UCSD-AML1 (cell line): ENCODE measurements around the gene IGSF6.
A peak's percentile ranks its signal among the peaks of the same experiment; 100 is the strongest.
"Not testable (repeated sequence)": the region's sequence is repeated elsewhere in the genome, so short reads cannot be mapped to it uniquely, and the experiment has no call there.

ENCODE experiments used
- DNase-seq: peaks from one replicate; lab custom pipeline; 2025; ENCODE audit not compliant: unreplicated experiment; lab: John Stamatoyannopoulos, UW

Gene IGSF6

DNA sequence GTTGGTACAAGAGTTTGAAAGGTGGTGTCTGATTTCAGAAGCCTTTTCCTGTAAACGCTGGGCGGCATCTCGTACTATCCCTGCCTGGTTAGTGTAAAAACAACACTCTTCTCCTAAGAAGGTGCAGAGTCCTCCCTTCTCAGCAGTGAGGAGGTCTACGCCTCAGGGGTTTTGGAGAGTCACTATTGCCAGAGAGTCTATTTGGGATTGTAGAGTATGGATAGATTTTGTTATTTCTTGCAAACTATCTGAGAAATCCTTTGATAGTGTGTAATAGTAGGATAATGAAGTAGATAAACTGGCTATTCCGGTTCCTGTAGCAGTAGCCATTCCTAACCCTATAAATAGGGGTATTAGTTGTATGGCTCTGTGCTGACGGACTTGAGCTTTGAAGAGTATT, 21.5 kb downstream of the IGSF6 start:
- not testable (repeated sequence) for DNase-seq

DNA sequence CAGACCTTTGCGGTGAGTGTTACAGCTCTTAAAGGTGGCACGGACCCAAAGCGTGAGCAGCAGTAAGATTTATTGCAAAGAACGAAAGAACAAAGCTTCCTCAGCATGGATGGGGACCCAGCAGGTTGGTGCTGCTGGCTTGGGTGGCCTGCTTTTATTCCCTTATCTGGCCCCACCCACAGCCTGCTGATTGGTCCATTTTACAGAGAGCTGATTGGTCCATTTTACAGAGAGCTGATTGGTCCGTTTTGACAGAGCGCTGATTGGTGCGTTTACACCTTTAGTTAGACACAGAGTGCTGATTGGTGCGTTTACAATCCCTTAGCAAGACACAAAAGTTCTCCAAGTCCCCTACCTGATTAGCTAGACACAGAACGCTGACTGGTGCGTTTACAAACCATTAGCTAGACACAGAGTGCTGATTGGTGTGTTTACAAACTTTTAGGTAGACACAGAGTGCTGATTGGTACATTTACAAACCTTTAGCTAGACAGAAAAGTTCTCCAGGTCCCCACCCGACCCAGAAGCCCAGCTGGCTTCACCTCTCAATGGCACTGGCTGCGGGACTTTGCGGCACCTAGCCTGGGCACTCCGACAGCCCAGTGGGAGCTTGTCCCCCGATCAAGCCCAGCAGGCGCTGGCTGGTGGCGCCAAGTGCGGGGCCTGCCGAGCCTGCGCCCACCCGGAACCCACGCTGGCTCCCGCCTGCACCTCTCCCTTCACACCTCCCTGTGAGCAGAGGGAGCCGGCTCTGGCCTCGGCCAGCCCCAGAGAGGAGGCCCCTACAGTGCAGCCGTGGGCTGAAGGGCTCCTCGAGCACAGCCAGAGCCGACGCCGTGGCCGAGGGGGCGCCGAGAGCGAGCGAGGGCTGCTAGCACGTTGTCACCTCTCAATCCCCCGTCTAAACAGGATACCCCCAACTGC, 22.5 kb downstream of the IGSF6 start:
- DNase-seq, result not testable (repeated sequence)

DNA sequence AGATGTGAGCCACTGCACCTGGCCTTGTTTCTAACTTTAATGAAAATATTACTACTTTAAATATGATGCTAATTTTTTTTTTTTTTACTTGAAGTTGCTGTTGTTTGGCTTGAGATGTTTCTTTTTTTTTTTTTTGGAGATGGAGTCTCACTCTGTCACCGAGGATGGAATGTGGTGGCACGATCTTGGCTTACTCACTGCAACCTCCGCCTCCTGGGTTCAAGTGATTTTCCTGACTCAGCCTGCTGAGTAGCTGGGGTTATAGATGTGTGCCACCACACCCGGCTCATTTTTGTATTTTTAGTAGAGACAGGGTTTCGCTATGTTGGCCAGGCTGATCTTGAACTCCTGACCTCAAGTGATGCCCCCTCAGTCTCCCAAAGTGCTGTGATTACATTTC, 23.6 kb downstream of the IGSF6 start:
- DNase-seq, result no peak

DNA sequence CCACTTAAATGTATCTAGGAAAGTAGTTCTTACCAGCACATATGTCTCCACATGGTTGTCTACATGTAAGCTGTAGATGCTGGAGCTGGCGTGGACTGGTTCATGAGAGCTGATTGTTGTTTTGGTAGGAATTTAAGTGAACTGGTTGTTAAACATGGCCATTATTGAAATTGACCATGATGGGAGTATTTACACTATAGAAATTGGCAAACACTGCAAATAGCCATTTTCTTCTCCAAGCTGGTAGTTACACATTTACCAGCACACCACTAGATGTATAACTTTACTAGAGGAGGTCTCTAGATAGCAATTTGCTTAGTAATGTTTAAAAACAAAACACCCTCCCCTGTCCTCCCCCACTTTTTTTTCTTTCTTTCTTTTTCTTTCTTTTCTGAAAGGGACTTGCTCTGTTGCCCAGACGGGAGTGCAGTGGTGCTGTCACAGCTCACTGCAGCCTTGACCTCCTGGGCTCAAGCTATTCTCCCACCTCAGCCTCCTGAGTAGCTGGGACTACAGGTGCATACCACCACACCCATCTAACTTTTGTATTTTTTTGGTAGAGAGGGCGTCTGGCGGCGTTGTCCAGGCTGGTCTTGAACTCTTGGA, 24.2 kb downstream of the IGSF6 start:
- no peak for DNase-seq

DNA sequence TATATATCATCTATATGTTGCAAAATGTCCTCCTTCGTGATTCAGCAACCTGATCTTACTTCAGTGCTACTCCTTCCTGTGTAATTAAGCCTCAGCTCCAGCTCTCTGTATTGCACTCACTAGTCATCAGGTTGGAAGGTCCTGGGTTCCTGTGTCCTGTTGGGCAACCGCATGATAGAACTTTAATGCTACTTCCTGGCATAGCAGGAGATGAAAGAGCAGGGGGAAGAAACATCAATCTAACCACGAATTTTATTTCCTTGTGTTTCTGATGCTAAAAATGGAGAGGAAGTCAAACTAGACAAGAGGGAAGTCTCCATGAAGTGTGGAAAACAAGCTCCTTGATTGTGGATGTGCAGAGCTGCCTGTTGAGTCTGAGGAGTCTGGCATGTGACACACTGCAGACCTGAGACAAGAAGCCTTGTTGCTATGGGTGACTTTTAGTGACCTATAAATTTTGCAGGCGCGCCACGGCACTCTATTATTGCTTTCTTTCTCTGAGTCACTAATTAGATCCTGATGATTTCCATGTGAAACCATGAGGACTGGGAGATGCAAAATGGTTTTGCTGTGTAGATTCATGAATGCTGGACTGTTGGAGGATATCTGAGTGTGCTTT, 25.6 kb downstream of the IGSF6 start:
- peak; percentile 32 for DNase-seq

DNA sequence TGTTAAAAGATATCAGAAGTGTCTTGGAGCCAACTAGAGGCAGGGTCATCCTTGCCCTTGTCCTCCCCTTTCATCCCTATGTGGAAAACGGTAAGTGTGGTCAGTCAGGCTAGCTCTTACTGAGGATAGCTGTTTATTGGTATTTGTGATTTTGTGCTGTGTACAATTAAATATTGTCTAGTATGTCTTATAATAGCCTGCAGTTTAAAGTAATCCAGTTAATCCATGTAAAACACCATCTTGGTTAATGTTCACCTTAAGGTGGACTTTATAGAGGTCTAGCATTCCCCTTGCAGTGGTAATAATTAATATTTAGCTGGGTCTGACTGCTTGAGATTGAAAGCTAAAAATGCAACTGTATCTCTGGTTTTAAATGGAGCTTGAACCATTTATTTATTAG, 27.4 kb downstream of the IGSF6 start:
- no peak for DNase-seq

DNA sequence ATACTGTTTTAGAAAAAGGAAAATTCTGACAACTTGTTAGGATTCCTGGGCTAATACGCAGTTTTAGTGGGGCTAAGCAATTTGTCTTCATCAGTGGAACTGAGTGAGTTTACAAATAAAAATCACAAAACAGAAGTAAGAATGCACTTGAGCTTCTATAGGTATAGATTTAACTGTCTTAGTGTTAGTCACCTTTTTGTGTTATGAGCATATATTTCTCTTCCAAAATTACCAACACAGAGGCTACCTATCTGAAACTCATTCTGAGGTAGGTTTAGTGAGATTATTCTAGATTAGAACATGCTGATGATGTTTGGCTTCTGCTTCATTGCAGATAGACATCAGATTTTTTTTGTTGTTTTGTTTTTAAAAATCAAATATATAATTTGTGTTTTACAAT, 29.9 kb downstream of the IGSF6 start:
- no peak for DNase-seq

DNA sequence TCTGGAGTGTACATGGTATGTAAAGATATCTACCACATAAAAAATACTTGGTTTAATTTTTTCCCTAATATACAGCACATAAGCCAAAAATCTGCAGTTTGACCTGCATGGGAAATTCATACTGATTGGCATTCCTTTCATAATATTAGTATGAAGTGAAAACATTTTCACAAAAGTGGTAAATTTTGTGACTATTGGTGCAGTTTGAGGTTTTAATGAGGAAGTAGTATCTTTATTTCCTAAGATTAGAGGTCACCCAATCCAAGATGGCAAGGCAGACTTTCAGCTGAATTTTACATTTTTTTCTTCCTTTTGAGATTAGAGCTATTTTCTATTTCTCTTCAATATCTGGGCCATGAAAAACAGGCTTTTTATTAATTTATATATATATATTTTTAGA, 31.8 kb downstream of the IGSF6 start:
- DNase-seq, result no peak

DNA sequence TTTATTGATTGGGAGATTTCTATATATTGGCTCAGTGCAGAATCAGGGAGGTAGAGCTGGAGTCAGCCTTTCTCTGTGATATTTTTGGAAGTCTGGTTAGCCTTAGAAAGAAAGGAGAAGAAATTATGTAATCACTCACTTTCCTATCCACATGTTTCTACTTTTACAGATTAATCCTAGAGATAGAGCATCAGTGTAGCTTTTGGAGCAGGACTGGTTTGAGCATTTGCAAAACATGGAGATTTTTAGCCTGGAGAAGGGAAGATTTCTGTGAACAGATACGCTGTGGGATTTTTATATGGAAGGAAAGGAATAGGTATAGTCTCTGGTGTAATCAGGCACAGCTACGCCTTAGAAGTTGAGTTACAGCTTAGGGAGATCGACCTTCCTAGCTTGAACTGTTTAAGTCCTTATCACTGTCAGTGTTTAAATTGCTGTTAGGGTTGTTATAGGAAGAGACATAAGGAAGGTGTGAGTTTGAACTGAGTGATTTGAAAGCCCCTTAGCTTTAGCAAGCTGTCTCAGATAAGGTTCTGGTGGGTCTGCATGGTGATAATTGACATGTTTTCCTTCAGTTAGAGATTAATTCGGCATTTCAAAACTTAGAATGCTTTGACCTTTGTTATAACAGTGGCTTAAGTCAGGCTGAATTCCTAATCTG, 32.5 kb downstream of the IGSF6 start:
- no peak for DNase-seq

DNA sequence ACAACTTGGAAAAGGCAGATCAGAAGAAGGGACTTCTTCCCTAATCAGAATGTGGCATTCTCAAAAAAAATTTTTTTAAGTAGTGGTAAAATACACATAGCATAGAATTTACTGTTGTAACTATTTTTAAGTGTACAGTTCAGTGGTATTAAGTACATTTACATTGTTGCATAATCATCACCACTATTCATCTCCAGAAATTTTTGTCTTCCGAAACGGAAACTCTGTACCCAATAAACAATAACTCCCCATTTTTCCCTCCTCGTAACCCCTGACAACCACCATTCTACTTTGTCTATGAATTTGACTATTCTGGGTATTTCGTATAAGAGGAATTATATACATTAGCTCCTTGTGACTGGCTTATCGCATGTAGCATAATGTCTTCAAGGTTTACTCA, 34.1 kb downstream of the IGSF6 start:
- DNase-seq, result no peak

DNA sequence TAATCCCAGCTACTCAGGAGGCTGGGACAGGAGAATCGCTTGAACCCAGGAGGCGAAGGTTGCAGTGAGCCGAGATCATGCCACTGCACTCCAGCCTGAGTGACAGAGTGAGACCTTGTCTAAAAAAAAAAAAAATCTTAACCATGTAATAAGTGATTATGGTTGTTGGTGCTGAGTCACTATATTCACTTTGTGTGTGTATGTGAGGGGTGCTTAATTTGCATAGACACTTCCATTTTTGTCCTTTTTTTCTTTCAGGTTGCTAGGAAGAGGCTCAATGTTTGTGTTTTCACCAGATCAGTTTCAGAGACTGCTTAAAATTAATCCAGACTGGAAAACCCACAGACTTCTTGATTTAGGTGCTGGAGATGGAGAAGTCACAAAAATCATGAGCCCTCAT, 34.8 kb downstream of the IGSF6 start:
- DNase-seq, result no peak

DNA sequence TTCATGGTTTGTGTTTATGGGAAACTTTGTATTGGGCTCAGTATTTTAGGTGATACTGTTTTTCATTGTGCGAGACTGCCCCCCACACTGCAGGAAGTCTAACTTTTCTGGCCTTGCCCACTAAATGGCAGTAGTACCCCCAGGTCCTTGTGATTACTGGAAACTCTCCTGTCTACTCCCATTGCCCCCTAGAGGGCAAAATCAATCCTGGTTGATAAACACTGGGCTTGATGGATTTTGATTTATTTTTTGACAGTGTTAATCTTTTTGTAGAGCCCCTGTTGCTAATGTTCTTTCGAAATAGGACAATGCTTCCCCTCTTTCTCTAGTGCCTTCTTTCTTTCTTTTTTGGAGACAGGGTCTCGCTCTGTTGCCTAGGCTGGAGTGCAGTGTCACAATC, 37.5 kb downstream of the IGSF6 start:
- no peak for DNase-seq

DNA sequence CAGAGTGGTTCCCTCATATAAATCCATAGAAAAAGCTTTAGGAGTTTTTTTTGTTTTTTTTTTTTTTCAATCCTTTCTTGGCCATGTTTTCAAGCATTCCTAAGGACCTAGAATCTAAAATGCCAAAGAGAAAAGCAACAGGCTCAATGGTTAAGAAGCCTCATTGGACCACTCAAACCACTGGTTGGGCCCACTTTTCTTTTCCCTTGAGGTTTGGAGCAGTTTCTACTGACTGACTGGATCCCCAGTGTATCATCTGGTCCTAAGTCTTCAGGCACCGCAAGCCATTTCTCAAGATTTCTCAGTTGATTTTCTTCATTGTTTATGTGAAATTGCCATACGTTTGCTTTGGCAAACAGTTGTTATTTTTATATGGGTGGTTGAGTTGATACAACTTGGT, 38.6 kb downstream of the IGSF6 start:
- no peak for DNase-seq

DNA sequence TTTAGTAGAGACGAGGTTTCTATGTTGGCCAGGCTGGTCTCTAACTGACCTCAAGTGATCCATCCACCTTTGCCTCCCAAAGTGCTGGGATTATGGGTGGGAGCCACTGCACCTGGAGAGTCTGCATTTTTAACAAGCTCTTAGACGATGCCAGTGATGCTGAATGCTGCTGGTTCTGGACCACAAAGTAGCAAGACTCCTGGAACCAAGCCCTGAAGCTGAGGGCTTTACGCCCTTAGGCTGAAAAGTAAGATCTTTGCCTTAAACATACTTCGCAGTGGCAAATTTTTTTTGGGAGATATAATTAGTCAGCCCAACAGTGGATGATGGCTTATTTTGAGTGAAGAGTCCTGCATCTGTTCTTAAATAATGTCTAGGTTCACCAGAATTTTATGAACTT, 39.0 kb downstream of the IGSF6 start:
- no peak for DNase-seq

DNA sequence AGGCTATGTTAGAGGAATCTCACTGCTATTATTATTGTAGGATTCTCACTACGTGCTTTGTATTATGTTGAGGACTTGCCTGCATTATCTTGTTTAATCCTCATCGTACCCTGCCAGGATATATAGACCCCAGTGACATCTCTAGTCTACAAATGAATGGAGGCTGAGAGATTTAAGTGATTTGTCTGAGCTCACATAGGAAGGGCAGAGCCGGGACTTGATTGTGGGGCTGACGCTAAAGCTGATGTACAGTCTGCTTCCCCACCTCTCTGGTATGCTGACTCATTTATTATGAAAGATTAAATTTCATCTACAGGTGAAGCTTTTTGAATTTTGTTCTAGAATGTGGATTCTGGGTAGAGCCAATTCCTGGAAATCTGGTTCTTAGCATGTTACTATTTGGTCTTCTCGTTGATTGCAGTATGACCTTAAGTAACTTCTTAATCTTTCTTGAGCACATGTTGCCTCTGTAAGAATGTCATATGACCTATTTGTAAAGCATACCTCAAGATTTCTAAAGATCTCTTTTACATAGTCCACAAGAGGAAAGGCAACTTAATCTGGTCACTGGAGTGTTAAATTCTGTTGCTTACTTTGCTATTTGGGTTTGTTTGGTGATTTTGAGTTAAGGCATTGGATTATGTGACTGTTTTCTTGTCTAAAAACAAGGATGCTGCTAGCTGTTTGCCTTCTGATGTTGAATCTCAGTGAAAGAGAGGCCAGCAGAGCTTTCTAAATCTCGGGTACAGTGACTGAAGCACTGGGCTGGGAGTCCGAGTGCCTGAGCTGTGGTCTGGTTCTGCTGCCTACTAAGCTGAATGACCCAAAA, 40.6 kb downstream of the IGSF6 start:
- DNase-seq, result no peak

DNA sequence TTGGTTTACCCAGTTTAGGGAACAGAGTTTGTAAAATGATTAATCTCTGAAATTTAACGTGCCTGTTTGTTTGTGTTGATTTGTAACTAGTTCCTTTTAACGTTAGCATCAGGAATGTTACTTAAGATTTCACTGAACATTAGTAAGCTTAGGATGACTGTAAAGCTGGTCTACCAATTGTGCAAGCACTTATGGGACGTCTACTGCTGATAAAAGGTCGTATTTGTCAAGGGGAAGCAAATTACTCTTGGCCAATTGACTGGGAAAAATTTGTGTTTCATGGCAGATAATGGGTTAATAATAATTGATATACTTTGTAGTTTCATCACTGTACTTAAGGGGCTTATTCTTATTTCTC, 41.2 kb downstream of the IGSF6 start:
- no peak for DNase-seq

DNA sequence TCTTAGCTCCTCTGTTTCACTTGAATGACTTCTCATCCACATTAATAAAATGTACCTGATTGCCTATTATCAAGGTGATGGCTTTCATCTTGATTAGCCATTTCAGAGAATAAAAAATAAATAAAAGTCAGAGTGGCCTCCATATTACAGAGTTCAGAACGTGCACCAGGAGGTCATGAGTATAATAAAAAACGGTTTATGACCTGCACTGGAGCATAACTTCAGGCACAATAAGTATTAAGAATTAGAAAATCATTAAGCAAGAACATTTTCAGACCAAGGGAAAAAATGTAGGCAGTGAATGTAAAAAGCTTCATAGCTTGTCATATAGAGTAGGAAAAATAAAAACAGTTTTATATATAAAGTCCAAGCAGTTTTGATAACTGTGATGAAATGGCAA, 41.6 kb downstream of the IGSF6 start:
- DNase-seq, result no peak

DNA sequence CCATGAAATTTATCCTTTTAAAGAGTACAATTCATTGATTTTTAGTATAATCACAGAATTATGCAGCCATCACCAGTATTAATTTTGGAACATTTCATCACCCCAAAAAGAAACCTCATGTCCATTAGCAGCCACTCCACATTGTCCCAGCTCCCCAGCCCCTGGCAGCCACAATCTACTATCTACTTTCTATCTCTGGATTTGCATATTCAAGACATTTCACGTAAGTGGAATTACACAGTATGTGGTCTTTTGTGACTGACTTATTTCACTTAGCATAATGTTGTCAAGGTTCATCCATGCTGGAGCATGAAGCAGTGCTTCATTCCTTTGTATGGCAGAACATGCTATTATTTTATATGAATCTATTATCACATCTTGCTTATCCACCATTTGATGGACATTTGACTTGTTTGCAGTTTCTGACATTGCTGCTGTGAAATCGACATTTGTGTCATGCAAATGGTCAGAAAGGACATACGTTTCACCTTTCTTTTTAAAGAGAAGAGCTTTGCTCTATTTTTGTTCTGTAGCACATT, 42.3 kb downstream of the IGSF6 start:
- DNase-seq, result no peak

DNA sequence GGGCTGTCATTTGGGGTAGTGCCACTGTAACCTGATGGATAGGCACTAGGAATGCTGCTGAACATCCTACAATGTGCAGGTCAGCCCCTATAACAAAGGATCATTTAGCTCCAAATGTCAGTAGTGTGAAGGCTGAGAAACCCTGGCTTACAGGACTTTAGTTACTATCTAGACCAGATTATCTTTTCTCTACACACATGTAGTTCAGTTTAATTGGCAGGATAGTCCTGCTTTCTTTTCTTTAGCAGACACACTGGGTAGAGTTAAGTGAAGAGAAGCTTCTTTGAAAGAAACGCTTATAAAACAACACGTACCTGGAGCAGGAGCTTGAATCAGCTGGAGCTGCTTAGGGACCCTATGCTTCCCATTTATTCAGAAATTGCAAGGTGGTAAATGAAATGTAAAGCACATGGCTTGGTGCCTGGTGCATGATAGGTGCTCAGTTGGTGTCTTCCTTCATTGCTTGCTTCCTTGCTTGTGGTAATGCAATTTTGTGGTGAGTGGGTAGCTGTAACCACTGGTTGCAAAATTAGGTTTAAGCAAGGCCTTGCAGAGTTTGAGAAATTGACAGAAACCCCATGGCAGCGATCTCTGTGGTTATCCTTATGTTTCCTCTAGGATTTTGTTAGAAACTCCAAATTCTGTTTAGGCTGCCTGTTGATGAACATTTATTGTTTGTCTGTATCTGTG, 43.6 kb downstream of the IGSF6 start:
- DNase-seq, result peak; percentile 19

DNA sequence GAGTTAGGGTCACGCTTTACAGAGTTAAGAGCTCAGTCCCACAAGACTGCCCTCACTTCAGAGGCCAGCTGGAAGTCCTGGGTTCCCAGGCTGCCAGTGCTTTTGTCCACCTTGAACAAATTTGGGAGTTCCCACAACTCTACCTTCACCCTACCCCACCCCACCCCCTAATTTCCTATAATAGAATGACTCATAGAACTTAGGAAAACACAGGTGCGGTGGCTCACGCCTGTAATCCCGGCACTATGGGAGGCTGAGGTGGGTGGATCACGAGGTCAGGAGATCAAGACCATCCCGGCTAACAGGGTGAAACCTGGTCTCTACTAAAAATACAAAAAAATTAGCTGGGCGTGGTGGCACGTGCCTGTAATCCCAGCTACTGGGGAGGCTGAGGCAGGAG, 46.6 kb downstream of the IGSF6 start:
- not testable (repeated sequence) for DNase-seq
